Liver (tissue), 3 donors: ENCODE data around the gene RFNG.

ENCODE experiments used
- CTCF ChIP-seq: fragments of 150-350 bp; IDR thresholded peaks from 2 replicates; pipeline ENCODE4 v1.5.1; 2017; ENCODE audit warnings: improper control_type of control experiment, low read depth, low read length; ENCODE audit not compliant: missing input control
- EGR1 ChIP-seq, 2 donors: IDR thresholded peaks; 2 replicates each; pipeline ENCODE4 v1.6.1; 2016 to 2018; ENCODE audit warnings: antibody characterized with exemption in 2 of 2, low read depth in 2 of 2
- FOXA1 ChIP-seq: IDR thresholded peaks from 2 replicates; pipeline ENCODE4 v1.6.1; 2016; ENCODE audit warnings: antibody characterized with exemption
- GABPA ChIP-seq, 2 donors: IDR thresholded peaks in 1 of 2; conservative IDR thresholded peaks in 1 of 2; 2 replicates each; pipeline ENCODE4 v1.6.1; 2016; ENCODE audit warnings: antibody characterized with exemption in 2 of 2, mild to moderate bottlenecking in 1 of 2, moderate library complexity in 1 of 2
- HNF4A ChIP-seq, 2 donors: conservative IDR thresholded peaks; 2 replicates each; pipeline ENCODE4 v1.6.1; 2016; ENCODE audit warnings: antibody characterized with exemption in 2 of 2, mild to moderate bottlenecking in 2 of 2
- MAX ChIP-seq: IDR thresholded peaks from 2 replicates; pipeline ENCODE4 v1.6.1; 2016; ENCODE audit warnings: antibody characterized with exemption
- RAD21 ChIP-seq, 2 donors: IDR thresholded peaks; 2 replicates each; pipeline ENCODE4 v1.6.1; 2016; ENCODE audit warnings: antibody characterized with exemption in 2 of 2, mild to moderate bottlenecking in 2 of 2
- TAF1 ChIP-seq: conservative IDR thresholded peaks from 2 replicates; pipeline ENCODE4 v1.6.1; 2016; ENCODE audit warnings: antibody characterized with exemption, mild to moderate bottlenecking
- TF ChIP-seq, protein P1 (sequence below): IDR thresholded peaks from 2 replicates; pipeline ENCODE4 v1.6.1; 2016; ENCODE audit warnings: antibody characterized with exemption
- TF ChIP-seq, protein P2 (sequence below): IDR thresholded peaks from 2 replicates; pipeline ENCODE4 v1.6.1; 2016; ENCODE audit warnings: antibody characterized with exemption, mild to moderate bottlenecking
- donor health status: healthy.
- donor health status: healthy.

GRCh38 chr17:82092995-82093751 lies 41.6 kb upstream of the RFNG start:
- TF ChIP-seq CTCF (no peak), MAX (no peak), HNF4A (conservative IDR thresholded peaks at IDR 0.05) (no peak), RAD21 (IDR thresholded peaks at IDR 0.05) (no peak), TAF1 (no peak), GABPA (IDR thresholded peaks at IDR 0.05 in 1 of 2, conservative IDR thresholded peaks at IDR 0.05 in 1 of 2) (no peak), EGR1 (IDR thresholded peaks at IDR 0.05; ENCODE audit: low read depth in 2 of 2) (no peak), FOXA1 (no peak)
- TF ChIP-seq, protein P1, sequence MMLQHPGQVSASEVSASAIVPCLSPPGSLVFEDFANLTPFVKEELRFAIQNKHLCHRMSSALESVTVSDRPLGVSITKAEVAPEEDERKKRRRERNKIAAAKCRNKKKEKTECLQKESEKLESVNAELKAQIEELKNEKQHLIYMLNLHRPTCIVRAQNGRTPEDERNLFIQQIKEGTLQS, result no peak
- TF ChIP-seq, protein P2, sequence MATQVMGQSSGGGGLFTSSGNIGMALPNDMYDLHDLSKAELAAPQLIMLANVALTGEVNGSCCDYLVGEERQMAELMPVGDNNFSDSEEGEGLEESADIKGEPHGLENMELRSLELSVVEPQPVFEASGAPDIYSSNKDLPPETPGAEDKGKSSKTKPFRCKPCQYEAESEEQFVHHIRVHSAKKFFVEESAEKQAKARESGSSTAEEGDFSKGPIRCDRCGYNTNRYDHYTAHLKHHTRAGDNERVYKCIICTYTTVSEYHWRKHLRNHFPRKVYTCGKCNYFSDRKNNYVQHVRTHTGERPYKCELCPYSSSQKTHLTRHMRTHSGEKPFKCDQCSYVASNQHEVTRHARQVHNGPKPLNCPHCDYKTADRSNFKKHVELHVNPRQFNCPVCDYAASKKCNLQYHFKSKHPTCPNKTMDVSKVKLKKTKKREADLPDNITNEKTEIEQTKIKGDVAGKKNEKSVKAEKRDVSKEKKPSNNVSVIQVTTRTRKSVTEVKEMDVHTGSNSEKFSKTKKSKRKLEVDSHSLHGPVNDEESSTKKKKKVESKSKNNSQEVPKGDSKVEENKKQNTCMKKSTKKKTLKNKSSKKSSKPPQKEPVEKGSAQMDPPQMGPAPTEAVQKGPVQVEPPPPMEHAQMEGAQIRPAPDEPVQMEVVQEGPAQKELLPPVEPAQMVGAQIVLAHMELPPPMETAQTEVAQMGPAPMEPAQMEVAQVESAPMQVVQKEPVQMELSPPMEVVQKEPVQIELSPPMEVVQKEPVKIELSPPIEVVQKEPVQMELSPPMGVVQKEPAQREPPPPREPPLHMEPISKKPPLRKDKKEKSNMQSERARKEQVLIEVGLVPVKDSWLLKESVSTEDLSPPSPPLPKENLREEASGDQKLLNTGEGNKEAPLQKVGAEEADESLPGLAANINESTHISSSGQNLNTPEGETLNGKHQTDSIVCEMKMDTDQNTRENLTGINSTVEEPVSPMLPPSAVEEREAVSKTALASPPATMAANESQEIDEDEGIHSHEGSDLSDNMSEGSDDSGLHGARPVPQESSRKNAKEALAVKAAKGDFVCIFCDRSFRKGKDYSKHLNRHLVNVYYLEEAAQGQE, result no peak
